ENCODE results near the gene ETFBKMT.

DNA sequence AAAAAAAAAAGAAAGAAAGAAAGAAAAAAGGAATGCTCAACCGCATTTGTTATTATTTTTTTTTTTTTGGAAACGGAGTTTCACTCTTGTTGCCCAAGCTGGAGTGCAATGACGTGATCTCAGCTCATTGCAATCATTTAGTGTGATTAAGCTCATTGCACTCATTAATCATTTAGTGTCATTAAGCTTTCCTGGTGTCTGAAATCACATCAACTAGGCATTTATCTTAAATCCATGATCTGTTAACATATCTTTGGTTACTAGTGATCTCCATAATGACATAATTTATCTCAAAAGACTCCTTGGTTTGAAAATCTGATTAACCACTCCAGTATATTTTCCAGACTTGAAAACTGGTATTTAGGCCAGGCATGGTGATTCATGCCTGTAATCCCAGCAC, 26.3 kb downstream of the ETFBKMT start:
- TF ChIP-seq CTCF (IDR thresholded peaks at IDR 0.05): no peak
- no peak for TF ChIP-seq POLR2A (IDR thresholded peaks at IDR 0.05)
